Esophagus muscularis mucosa (tissue), 4 donors: ENCODE results near the gene LAMTOR2.
A peak's percentile ranks its signal among the peaks of the same experiment; 100 is the strongest.

Experiments
- CTCF ChIP-seq, 3 experiments: fragments of 200-600 bp in 2 of 3; fragments of 450-650 bp in 1 of 3; sonication (generic) in 2 of 3; IDR thresholded peaks; one replicate each; pipeline ENCODE4 v1.5.1; 2017 to 2019; ENCODE audit warnings: antibody characterized with exemption in 3 of 3, mild to moderate bottlenecking in 2 of 3, moderate library complexity in 1 of 3
- EP300 ChIP-seq: sonication (generic); formaldehyde crosslinking; IDR thresholded peaks from one replicate; pipeline ENCODE4 v1.6.1; 2017; ENCODE audit warnings: antibody characterized with exemption
- POLR2A ChIP-seq: fragments of 450-650 bp; IDR thresholded peaks from one replicate; pipeline ENCODE4 v1.6.1; 2017; ENCODE audit warnings: antibody characterized with exemption, moderate library complexity, mild to moderate bottlenecking, low read depth

DNA sequence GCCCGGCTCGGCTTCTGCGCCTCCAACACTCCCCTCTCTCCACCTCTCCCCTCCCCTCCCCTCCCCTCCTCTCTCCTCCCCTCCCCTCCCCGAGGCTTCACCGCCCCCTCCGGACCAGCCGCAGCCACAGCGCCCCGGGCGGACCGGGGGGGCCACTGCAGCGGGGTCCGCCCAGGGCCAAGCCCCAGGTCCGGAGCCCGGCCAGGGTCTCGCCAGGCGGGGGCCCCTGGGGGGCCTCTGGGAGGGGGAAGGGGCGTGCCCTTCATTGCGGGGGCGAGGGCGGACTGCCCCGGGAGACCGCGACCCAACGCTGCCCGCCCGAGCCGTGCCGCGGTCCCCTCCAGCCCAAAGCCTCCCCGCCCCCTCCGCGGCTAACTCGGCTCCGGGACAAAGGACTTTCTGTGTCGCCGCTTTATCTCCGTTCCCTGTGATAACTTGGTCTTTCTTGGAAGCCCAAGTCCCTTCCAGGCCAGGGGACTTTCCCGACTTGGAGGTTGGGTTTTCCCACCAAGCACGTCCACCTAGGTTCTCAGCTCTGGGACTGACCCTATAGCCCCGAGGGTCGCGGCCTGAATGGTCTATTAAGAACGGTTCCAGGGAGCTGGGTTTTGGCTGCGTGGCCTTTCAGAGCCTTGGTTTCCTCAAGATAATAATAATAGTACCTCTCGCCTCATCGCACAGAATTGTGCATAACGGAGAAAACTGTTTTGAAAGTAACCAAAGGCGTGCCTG lies 648 bp upstream of the LAMTOR2 start, which contains the start of gene UBQLN4:
- TF ChIP-seq CTCF (IDR thresholded peaks at IDR 0.05) (peak; percentile 33 to 72 (median 47)), POLR2A (no peak), EP300 (no peak)
